ENCODE results near the gene NVL. TPM values are rescaled to one million over a fixed set of nuclear protein-coding genes. Genes with fewer than 3 reads are reported as not detected.

The NVL gene
- total RNA-seq, 1 donor from 2014 or later = 10.3 TPM

DNA sequence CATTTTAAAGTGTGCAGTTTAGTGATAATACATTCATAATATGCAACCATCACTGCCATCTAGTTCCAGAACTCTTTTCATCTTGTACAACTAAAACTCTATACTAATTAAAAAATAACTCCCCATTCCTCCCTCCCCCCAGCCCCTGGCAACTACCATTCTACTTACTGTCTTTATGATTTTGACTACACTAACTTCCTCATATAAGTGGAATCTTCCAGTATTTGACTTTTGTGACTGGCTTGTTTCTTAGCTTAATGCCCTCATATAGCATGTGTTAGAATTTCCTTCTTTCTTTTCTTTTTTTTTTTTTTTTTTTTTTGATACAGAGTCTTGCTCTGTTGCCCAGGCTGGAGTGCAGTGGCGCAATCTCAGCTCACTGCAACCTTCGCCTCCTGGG lies 1.4 kb upstream of the NVL start:
- no peaks in the 10 kb centered on the region for H3K9me3 ChIP-seq (replicated peaks)
- peaks cover 34% of the 10 kb centered on the region for H3K4me1 ChIP-seq
- no peaks in the 10 kb centered on the region for H3K27me3 ChIP-seq (ENCODE audit: low read depth)
- peak overlapping the region; percentile 78 for H3K4me3 ChIP-seq
- no peaks in the 10 kb centered on the region for H3K36me3 ChIP-seq
- intact Hi-C loops (cut with micrococcal nuclease) = loop anchor here (5.0 kb wide), 1 partner anchor 214 kb away; no protein-coding TSS in a partner anchor
- no peak for TF ChIP-seq CTCF (IDR thresholded peaks at IDR 0.05; ENCODE audit: borderline replicate concordance)
- H3K27ac ChIP-seq (replicated peaks) = peak overlapping the region; percentile 97
- no peak for DNase-seq

DNA sequence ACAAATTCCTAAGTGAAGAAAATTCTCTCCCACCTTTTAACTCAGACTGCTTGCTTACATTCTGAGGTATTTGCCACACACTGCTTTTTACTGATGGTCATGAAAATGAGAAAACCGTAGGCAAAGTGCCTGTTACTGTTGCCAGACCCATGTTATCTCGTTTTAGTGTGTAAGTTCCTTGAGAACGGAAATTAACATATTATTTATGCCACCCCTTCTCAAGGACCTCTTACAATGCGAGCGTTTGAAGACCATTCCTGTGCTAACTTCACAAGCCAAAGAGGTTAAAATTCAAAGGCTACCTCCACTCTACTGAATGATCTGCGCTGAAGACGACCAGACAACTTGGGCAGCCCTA lies 509 bp downstream of the NVL start:
- peaks cover 34% of the 10 kb centered on the region for H3K4me1 ChIP-seq
- intact Hi-C loops (cut with micrococcal nuclease) = no loop called here
- no peaks in the 10 kb centered on the region for H3K9me3 ChIP-seq (replicated peaks)
- H3K27me3 ChIP-seq (ENCODE audit: low read depth) = no peaks in the 10 kb centered on the region
- no peak for TF ChIP-seq CTCF (IDR thresholded peaks at IDR 0.05; ENCODE audit: borderline replicate concordance)
- H3K4me3 ChIP-seq = peak overlapping the region; percentile 78
- peak overlapping the region; percentile 97 for H3K27ac ChIP-seq (replicated peaks)
- H3K36me3 ChIP-seq = no peaks in the 10 kb centered on the region
- no peak for DNase-seq

DNA sequence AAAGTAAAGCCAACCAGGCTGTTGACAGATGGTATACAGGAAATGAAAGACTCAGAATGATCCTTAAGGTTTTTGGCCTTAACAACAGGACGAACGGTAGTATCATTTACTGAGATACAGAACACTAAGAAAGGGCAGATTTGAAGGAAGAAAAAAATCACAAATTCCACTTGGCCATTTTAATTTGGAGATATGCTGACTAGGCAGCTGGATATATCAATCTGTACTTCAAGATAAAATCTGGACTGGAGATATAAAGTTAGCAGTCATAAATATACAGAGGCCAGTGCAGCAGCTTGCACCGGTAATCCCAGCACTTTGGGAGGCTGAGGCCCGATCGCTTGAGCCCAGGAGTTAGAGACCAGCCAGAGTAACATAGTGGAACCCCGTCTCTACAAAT lies 1.3 kb downstream of the NVL start:
- H3K36me3 ChIP-seq = no peaks in the 10 kb centered on the region
- TF ChIP-seq CTCF (IDR thresholded peaks at IDR 0.05; ENCODE audit: borderline replicate concordance) = no peak
- DNase-seq = no peak
- no peaks in the 10 kb centered on the region for H3K9me3 ChIP-seq (replicated peaks)
- H3K4me1 ChIP-seq = peaks cover 34% of the 10 kb centered on the region
- H3K27ac ChIP-seq (replicated peaks) = no peak overlapping the region
- H3K27me3 ChIP-seq (ENCODE audit: low read depth) = no peaks in the 10 kb centered on the region
- intact Hi-C loops (cut with micrococcal nuclease) = no loop called here
- H3K4me3 ChIP-seq = peak overlapping the region; percentile 78

DNA sequence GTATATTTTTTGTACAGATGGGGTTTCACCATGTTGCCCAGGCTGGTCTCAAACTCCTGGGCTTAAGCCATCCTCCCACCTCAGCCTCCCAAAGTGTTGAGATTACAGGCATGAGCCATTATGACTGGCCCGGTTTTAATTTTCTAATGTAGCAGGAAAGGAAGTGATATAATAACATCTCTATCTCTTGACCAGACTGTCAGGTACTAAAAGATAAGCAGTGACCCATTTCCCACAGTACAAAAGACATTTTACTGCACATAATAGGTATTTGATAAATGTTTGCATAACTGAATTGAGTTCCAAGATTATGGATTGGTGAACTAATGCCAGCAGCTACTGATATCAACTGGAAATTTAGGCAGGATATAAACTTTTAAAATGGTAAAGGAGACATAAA lies 4.0 kb downstream of the NVL start:
- TF ChIP-seq CTCF (IDR thresholded peaks at IDR 0.05; ENCODE audit: borderline replicate concordance) = no peak
- no peak for DNase-seq
- Histone ChIP-seq H3K27me3 (ENCODE audit: low read depth) (no peaks in the 10 kb centered on the region), H3K9me3 (replicated peaks) (no peaks in the 10 kb centered on the region), H3K36me3 (no peaks in the 10 kb centered on the region), H3K27ac (replicated peaks) (no peak overlapping the region), H3K4me1 (peaks cover 30% of the 10 kb centered on the region), H3K4me3 (no peak overlapping the region)
- intact Hi-C loops (cut with micrococcal nuclease) = no loop called here

DNA sequence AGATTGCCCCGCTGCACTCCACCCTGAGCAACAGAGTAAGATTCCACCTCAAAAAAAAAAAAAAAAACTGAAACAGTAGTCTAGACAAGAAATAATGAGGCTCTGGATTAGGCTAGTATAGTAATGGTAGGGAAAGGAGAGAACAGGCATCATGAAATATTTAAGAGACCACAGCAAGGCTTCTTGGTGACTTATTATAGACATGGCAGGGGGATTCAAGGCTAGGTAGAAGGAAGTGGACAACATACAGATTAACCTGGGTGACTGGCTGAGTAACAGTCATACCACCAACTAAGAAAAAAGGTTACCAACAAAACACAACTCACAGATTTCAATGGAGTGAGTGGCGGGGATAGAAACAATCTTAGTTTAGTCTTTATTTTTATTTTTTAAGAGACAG lies 8.3 kb downstream of the NVL start:
- Histone ChIP-seq H3K27me3 (ENCODE audit: low read depth) (no peaks in the 10 kb centered on the region), H3K4me3 (no peak overlapping the region), H3K4me1 (no peaks in the 10 kb centered on the region), H3K36me3 (peaks cover 10% of the 10 kb centered on the region), H3K9me3 (replicated peaks) (no peaks in the 10 kb centered on the region), H3K27ac (replicated peaks) (no peak overlapping the region)
- intact Hi-C loops (cut with micrococcal nuclease) = no loop called here
- DNase-seq = no peak
- TF ChIP-seq CTCF (IDR thresholded peaks at IDR 0.05; ENCODE audit: borderline replicate concordance) = no peak
